HEK293T (cell line): ENCODE measurements around the gene POLD2.

ENCODE experiments used
- CTCF ChIA-PET: fragments of 350-600 bp; formaldehyde crosslinking; extraction: SDS; loops from one replicate; lab custom pipeline; 2021; ENCODE audit warnings: antibody characterized with exemption, inconsistent platforms; lab: Yijun Ruan, JAX
- POLR2A ChIA-PET: fragments of 350-600 bp; formaldehyde crosslinking; extraction: SDS; loops from one replicate; lab custom pipeline; 2020; ENCODE audit warnings: antibody characterized with exemption, inconsistent platforms; lab: Yijun Ruan, JAX
- DNase-seq: peaks from one replicate; pipeline ENCODE4 v3.0.0; 2012; ENCODE audit warnings: mixed read lengths; ENCODE audit errors: extremely low spot score
- ARNT ChIP-seq: fragments of 450-650 bp; IDR thresholded peaks from 2 replicates; pipeline ENCODE4 v1.6.1; 2017; ENCODE audit warnings: mild to moderate bottlenecking
- BHLHE40 ChIP-seq: fragments of 450-650 bp; IDR thresholded peaks from 2 replicates; pipeline ENCODE4 v1.6.1; 2016; ENCODE audit warnings: mild to moderate bottlenecking, moderate library complexity, borderline replicate concordance
- CTBP1 ChIP-seq: fragments of 450-650 bp; IDR thresholded peaks from 2 replicates; pipeline ENCODE4 v1.6.1; 2016; ENCODE audit warnings: borderline replicate concordance
- ELF4 ChIP-seq: fragments of 450-650 bp; IDR thresholded peaks from 2 replicates; pipeline ENCODE4 v1.6.1; 2017; ENCODE audit warnings: antibody characterized with exemption
- FOXA1 ChIP-seq: fragments of 450-650 bp; IDR thresholded peaks from 2 replicates; pipeline ENCODE4 v1.6.1; 2016; ENCODE audit warnings: mild to moderate bottlenecking
- FOXK2 ChIP-seq: fragments of 450-650 bp; IDR thresholded peaks from 2 replicates; pipeline ENCODE4 v1.6.1; 2016; ENCODE audit warnings: mild to moderate bottlenecking
- FOXM1 ChIP-seq: fragments of 450-650 bp; IDR thresholded peaks from 2 replicates; pipeline ENCODE4 v1.6.1; 2017; ENCODE audit warnings: mild to moderate bottlenecking, borderline replicate concordance
- HDGF ChIP-seq: fragments of 450-650 bp; IDR thresholded peaks from 2 replicates; pipeline ENCODE4 v1.6.1; 2017; ENCODE audit warnings: antibody characterized with exemption, borderline replicate concordance
- L3MBTL2 ChIP-seq: fragments of 450-650 bp; conservative IDR thresholded peaks from 2 replicates; pipeline ENCODE4 v1.6.1; 2016; ENCODE audit warnings: mild to moderate bottlenecking
- LEF1 ChIP-seq: fragments of 450-650 bp; IDR thresholded peaks from 2 replicates; pipeline ENCODE4 v1.6.1; 2017; ENCODE audit warnings: mild to moderate bottlenecking, borderline replicate concordance
- NFRKB ChIP-seq: fragments of 450-650 bp; IDR thresholded peaks from 2 replicates; pipeline ENCODE4 v1.6.1; 2016; ENCODE audit warnings: mild to moderate bottlenecking, moderate library complexity
- SP1 ChIP-seq: fragments of 450-650 bp; IDR thresholded peaks from 2 replicates; pipeline ENCODE4 v1.6.1; 2017
- SUZ12 ChIP-seq: fragments of 450-650 bp; IDR thresholded peaks from 2 replicates; pipeline ENCODE4 v1.6.1; 2016; ENCODE audit warnings: mild to moderate bottlenecking
- TARDBP ChIP-seq: fragments of 450-650 bp; IDR thresholded peaks from 2 replicates; pipeline ENCODE4 v1.6.1; 2016
- ZNF384 ChIP-seq: fragments of 450-650 bp; IDR thresholded peaks from 2 replicates; pipeline ENCODE4 v1.6.1; 2016
- TF ChIP-seq, protein P1 (sequence below): fragments of 450-650 bp; IDR thresholded peaks from 2 replicates; pipeline ENCODE4 v1.6.1; 2016

Gene POLD2

DNA sequence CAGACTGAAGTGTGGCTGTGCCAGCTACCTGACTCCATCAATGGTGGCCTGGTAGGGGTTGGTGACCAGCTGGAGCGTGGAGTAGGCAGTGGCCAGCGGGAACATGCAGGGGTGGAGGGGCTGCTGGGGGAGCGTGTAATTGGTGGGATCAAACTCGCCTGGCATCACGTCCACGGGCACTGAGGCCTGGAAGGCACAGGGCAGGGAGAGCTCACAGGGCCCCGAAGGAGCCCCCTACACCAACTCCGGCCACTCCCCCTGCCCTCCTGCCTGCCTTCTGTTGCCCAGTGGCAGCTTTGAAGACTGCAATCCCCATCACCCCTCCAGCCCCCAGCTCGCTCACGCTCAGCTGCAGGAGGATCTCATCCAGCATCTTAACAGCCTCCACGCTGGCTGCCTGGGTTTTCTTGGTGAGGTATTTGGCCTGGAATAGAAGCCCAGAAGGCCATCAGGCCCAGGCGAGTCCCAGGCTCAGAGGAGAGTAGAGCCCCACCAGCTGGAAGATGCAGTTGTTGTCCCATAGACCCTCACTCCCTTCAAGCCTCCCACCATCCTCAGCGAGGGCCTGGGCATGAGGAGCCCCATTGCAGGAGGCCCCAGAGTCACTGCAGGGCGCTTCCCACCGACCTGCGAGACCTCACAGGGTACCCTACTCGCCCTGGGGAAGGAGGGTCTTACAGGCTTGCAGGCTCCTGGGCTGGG, 7.1 kb downstream of the POLD2 start:
- ChIA-PET CTCF (interaction anchor here (1.8 kb wide), 1 partner anchor 44 kb away, joined by 4 read pairs; no protein-coding TSS in a partner anchor), POLR2A (interaction anchor here (1.0 to 3.2 kb wide), 4 partner anchors 8 to 21 kb away, joined by 3 to 11 read pairs (median 3); partner anchors contain the start of gene POLD2)
- no peak for TF ChIP-seq CTBP1
- TF ChIP-seq ELF4 = no peak
- TF ChIP-seq BHLHE40 = no peak
- no peak for TF ChIP-seq ARNT
- no peak for TF ChIP-seq TARDBP
- TF ChIP-seq ZNF384 = no peak
- TF ChIP-seq L3MBTL2 = no peak
- TF ChIP-seq FOXA1 = no peak
- TF ChIP-seq, protein P1, sequence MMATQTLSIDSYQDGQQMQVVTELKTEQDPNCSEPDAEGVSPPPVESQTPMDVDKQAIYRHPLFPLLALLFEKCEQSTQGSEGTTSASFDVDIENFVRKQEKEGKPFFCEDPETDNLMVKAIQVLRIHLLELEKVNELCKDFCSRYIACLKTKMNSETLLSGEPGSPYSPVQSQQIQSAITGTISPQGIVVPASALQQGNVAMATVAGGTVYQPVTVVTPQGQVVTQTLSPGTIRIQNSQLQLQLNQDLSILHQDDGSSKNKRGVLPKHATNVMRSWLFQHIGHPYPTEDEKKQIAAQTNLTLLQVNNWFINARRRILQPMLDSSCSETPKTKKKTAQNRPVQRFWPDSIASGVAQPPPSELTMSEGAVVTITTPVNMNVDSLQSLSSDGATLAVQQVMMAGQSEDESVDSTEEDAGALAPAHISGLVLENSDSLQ = no peak
- no peak for TF ChIP-seq FOXK2
- TF ChIP-seq HDGF = no peak
- no peak for TF ChIP-seq LEF1
- TF ChIP-seq SP1 = no peak
- no peak for DNase-seq

DNA sequence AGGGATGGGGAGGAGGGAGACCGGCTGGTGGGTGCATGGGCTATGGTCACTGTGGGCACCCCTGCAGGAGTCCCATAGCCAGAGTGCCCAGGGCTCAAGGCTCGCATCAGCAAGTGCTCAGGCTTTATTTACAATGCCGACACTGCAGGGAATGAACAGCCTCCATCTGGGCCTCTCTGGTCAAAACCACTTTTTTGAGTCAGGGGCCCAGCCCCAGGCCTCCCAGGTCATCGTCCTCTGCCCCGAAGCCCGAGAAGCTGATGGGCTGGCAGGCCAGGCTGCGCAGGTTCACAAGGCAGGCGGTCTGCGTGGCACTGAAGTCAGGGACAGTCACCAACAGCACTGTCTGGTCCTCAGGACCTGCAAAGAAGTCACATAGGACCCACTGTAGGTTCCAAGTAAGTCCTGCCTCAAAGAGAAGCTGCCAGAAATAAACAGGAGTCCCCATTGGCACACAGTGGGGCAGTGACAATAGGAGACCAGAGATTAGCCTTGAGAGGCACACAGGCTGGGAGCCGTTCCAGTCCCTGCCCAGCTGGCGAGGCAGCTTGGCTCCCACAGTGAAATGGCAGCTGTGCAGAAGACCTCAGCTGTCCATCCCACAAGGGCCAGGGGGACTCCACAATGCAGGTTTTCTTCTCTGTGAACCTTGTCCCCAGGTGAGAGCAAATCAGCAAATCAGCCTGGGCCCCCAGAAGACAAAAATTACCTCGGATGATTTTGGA, 8.6 kb downstream of the POLD2 start:
- ChIA-PET POLR2A (interaction anchor here (1.5 to 3.2 kb wide), 2 partner anchors 9 to 13 kb away, joined by 3 to 11 read pairs; partner anchors contain the start of gene POLD2), CTCF (interaction anchor here (1.8 kb wide), 1 partner anchor 42 kb away, joined by 4 read pairs; no protein-coding TSS in a partner anchor)
- TF ChIP-seq ZNF384 = no peak
- DNase-seq = no peak

DNA sequence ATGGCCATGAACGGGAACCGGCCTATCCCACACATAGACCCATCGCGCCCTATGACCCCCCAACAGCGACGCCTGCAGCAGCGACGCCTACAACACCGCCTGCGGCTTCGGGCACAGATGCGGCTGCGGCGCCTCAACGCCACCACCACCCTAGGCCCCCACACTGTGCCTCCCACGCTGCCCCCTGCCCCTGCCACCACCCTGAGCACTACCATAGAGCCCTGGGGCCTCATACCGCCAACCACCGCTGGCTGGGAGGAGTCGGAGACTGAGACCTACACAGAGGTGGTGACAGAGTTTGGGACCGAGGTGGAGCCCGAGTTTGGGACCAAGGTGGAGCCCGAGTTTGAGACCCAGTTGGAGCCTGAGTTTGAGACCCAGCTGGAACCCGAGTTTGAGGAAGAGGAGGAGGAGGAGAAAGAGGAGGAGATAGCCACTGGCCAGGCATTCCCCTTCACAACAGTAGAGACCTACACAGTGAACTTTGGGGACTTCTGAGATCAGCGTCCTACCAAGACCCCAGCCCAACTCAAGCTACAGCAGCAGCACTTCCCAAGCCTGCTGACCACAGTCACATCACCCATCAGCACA, 9.5 kb downstream of the POLD2 start:
- no peak for DNase-seq
- POLR2A ChIA-PET = interaction anchor here (1.5 to 3.2 kb wide), 2 partner anchors 10 to 14 kb away, joined by 3 to 11 read pairs; partner anchors contain the start of gene POLD2
- TF ChIP-seq SP1 = no peak
- TF ChIP-seq NFRKB = no peak
- TF ChIP-seq L3MBTL2 = no peak
- TF ChIP-seq ZNF384 = no peak
- TF ChIP-seq FOXK2 = no peak
- TF ChIP-seq, protein P1 = no peak
- no peak for TF ChIP-seq ARNT
- TF ChIP-seq LEF1 = no peak
- TF ChIP-seq TARDBP = no peak
- TF ChIP-seq FOXA1 = no peak
- no peak for TF ChIP-seq HDGF
- TF ChIP-seq ELF4 = no peak
- no peak for TF ChIP-seq SUZ12
- no peak for TF ChIP-seq BHLHE40
- TF ChIP-seq CTBP1 = no peak
- TF ChIP-seq FOXM1 = no peak
- CTCF ChIA-PET = no interaction called here

DNA sequence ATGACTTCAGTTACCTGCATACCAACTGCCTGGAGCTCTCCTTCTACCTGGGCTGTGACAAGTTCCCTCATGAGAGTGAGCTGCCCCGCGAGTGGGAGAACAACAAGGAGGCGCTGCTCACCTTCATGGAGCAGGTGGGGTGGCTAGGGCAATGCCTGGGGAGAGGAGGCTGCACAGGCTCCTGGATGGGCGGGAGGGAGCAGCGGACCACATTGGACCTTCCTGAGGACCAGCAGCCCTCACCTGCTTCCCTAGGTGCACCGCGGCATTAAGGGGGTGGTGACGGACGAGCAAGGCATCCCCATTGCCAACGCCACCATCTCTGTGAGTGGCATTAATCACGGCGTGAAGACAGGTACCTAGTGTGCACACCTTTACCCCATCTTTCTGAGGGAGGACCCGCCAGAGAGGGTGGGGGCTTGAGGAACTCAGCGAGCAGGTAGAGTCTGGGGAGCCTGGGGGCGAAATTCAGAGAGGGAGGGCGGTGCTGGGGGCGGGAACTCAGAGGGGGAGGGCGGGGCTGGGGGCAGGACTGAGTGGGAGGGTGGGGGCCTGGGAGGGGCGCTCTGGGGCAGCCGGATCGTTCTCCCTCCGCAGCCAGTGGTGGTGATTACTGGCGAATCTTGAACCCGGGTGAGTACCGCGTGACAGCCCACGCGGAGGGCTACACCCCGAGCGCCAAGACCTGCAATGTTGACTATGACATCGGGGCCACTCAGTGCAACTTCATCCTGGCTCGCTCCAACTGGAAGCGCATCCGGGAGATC, 10.2 kb downstream of the POLD2 start:
- TF ChIP-seq HDGF (no peak), FOXA1 (no peak), NFRKB (no peak), LEF1 (no peak), FOXK2 (no peak), ARNT (no peak), SUZ12 (no peak), SP1 (no peak), BHLHE40 (no peak), TARDBP (no peak), CTBP1 (no peak)
- TF ChIP-seq, protein P1 = no peak
- ChIA-PET POLR2A (interaction anchor here (3.2 to 4.7 kb wide), 2 partner anchors 10 to 11 kb away, joined by 11 to 24 read pairs; partner anchors contain the start of gene POLD2), CTCF (no interaction called here)
- DNase-seq = no peak

DNA sequence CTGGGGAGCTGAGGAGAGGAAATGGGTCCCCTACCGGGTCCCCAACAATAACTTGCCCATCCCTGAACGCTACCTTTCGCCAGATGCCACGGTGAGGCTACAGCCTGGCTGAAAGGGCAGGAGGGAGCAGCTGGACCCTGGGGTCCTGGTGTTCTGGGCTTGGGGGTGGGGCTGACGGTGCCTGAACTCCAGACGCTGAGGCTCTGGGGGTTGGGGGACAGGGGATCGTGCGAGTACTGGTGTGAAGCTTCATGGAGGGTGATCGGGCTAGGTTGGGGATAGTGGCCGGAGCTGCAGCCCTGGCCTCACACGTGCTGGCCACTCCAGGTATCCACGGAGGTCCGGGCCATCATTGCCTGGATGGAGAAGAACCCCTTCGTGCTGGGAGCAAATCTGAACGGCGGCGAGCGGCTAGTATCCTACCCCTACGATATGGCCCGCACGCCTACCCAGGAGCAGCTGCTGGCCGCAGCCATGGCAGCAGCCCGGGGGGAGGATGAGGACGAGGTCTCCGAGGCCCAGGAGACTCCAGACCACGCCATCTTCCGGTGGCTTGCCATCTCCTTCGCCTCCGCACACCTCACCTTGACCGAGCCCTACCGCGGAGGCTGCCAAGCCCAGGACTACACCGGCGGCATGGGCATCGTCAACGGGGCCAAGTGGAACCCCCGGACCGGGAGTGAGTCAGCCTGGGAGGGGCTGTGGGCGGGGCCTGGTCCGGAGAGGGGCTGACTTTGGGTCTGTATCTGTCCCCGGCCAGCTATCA, 10.9 kb downstream of the POLD2 start:
- peak; percentile 33 for DNase-seq
- ChIA-PET POLR2A (interaction anchor here (4.7 kb wide), 1 partner anchor 10 kb away, joined by 24 read pairs; the partner anchor contains the start of gene POLD2), CTCF (no interaction called here)
- no peak for TF ChIP-seq NFRKB
- no peak for TF ChIP-seq SP1
- TF ChIP-seq FOXA1 = no peak
- TF ChIP-seq LEF1 = no peak
- TF ChIP-seq TARDBP = no peak
- no peak for TF ChIP-seq ZNF384
